ENCODE measurements around the gene AMOTL2.

AMOTL2 gene

GRCh38 chr3:134334901-134335280 lies 39.4 kb downstream of the AMOTL2 start:
- no peaks in the 10 kb centered on the region for H3F3A ChIP-seq (ENCODE audit: control insufficient read depth, insufficient read depth)

DNA sequence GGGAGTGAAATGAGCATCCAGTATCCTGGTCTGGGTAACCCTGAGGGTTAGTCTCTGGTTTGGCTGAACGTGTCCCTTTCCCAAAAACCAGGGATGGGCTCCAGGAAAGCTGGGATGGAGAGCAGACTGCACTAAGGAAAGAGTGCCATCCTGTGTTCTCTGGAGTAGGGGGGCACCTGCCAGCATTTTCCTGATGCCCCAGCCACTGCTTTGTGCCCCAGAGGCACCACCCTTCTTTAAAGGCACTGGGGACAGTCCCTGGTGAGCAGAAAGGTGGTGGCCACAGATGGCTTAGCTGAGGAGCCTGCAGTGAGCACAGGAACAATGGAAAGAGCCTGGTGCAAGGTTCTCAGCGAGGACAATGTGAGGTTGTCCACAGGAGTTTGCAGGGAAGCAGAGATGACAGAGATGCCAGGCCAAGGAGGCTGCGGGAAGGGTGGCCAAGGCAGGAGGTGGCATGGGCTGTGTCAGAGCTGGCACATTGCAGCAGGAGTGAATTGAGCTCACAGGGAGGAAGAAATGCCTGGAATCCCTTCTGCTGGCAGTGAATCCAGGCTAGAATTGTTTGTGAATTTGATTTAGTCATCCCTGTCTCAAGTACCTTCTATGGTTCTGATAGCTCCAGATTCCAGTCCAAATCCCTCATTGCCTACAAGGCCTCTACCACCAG lies 39.9 kb downstream of the AMOTL2 start:
- H3K9me3 ChIP-seq (ENCODE audit: control insufficient read depth, insufficient read depth, low read length), result no peaks in the 10 kb centered on the region
- no peaks in the 10 kb centered on the region for H3K4me1 ChIP-seq (ENCODE audit: control insufficient read depth, low read length)
- H3F3A ChIP-seq (ENCODE audit: control insufficient read depth, insufficient read depth), result no peaks in the 10 kb centered on the region
- H3K27ac ChIP-seq (ENCODE audit: low read depth, low read length), result no peak overlapping the region
- H3K4me2 ChIP-seq (ENCODE audit: low read length), result no peak overlapping the region
- no peaks in the 10 kb centered on the region for H3K9me2 ChIP-seq (replicated peaks; ENCODE audit: control insufficient read depth, low read length)
- no peaks in the 10 kb centered on the region for H3K36me3 ChIP-seq (ENCODE audit: control insufficient read depth, low read length)
- H3K4me3 ChIP-seq (ENCODE audit: low read length), result no peak overlapping the region
- TF ChIP-seq CTCF (IDR thresholded peaks at IDR 0.05; ENCODE audit: low read depth, low read length, poor library complexity, severe bottlenecking) (no peak), EZH2phosphoT487 (IDR thresholded peaks at IDR 0.05; ENCODE audit: borderline replicate concordance, low read length) (no peak)
- H3K27me3 ChIP-seq (ENCODE audit: control insufficient read depth, low read length), result no peaks in the 10 kb centered on the region
- H4K20me1 ChIP-seq (ENCODE audit: control insufficient read depth, insufficient read depth, low read depth, low read length), result no peaks in the 10 kb centered on the region
- H3K79me2 ChIP-seq (ENCODE audit: control insufficient read depth, low read length), result no peaks in the 10 kb centered on the region

More at GRCh38 chr3:134334901-134335280, 39.4 kb downstream of the AMOTL2 start:
- Histone ChIP-seq H3K27me3 (ENCODE audit: control insufficient read depth, low read length) (no peaks in the 10 kb centered on the region), H3K79me2 (ENCODE audit: control insufficient read depth, low read length) (no peaks in the 10 kb centered on the region), H3K9me2 (replicated peaks; ENCODE audit: control insufficient read depth, low read length) (no peaks in the 10 kb centered on the region), H3K4me3 (ENCODE audit: low read length) (no peak overlapping the region), H4K20me1 (ENCODE audit: control insufficient read depth, insufficient read depth, low read depth, low read length) (no peaks in the 10 kb centered on the region), H3K4me2 (ENCODE audit: low read length) (no peak overlapping the region), H3K4me1 (ENCODE audit: control insufficient read depth, low read length) (no peaks in the 10 kb centered on the region), H3K36me3 (ENCODE audit: control insufficient read depth, low read length) (no peaks in the 10 kb centered on the region), H3K9me3 (ENCODE audit: control insufficient read depth, insufficient read depth, low read length) (no peaks in the 10 kb centered on the region), H3K27ac (ENCODE audit: low read depth, low read length) (no peak overlapping the region)
- TF ChIP-seq EZH2phosphoT487 (IDR thresholded peaks at IDR 0.05; ENCODE audit: borderline replicate concordance, low read length), result no peak
- TF ChIP-seq CTCF (IDR thresholded peaks at IDR 0.05; ENCODE audit: low read depth, low read length, poor library complexity, severe bottlenecking), result no peak

GRCh38 chr3:134333522-134334181 lies 40.6 kb downstream of the AMOTL2 start:
- H3K4me2 ChIP-seq (ENCODE audit: low read length), result no peak overlapping the region
- H3K27ac ChIP-seq (ENCODE audit: low read depth, low read length), result no peak overlapping the region
- no peaks in the 10 kb centered on the region for H4K20me1 ChIP-seq (ENCODE audit: control insufficient read depth, insufficient read depth, low read depth, low read length)
- no peaks in the 10 kb centered on the region for H3F3A ChIP-seq (ENCODE audit: control insufficient read depth, insufficient read depth)
- H3K4me1 ChIP-seq (ENCODE audit: control insufficient read depth, low read length), result no peaks in the 10 kb centered on the region
- H3K79me2 ChIP-seq (ENCODE audit: control insufficient read depth, low read length), result no peaks in the 10 kb centered on the region
- no peak overlapping the region for H3K4me3 ChIP-seq (ENCODE audit: low read length)
- TF ChIP-seq EZH2phosphoT487 (IDR thresholded peaks at IDR 0.05; ENCODE audit: borderline replicate concordance, low read length) (no peak), CTCF (IDR thresholded peaks at IDR 0.05; ENCODE audit: low read depth, low read length, poor library complexity, severe bottlenecking) (no peak)
- H3K27me3 ChIP-seq (ENCODE audit: control insufficient read depth, low read length), result no peaks in the 10 kb centered on the region
- no peaks in the 10 kb centered on the region for H3K9me2 ChIP-seq (replicated peaks; ENCODE audit: control insufficient read depth, low read length)
- H3K9me3 ChIP-seq (ENCODE audit: control insufficient read depth, insufficient read depth, low read length), result no peaks in the 10 kb centered on the region
- no peaks in the 10 kb centered on the region for H3K36me3 ChIP-seq (ENCODE audit: control insufficient read depth, low read length)

Measured in DOHH2 (cell line).